Loucy (cell line): ENCODE measurements around the gene FAT1.
"Not testable (repeated sequence)": the region's sequence is repeated elsewhere in the genome, so short reads cannot be mapped to it uniquely, and the experiment has no call there.

Source experiments
- H2AFZ ChIP-seq: fragments of 200-600 bp; sonication (generic); 2 replicates; pipeline ENCODE4 v1.6.0; 2016; ENCODE audit warnings: antibody characterized with exemption, mild to moderate bottlenecking, low read length, moderate library complexity
- H3F3A ChIP-seq: fragments of 200-600 bp; 2 replicates; pipeline ENCODE4 v1.6.0; 2016; ENCODE audit warnings: antibody characterized with exemption, low read depth, mild to moderate bottlenecking
- H3K27me3 ChIP-seq: fragments of 200-600 bp; sonication (generic); 2 replicates; pipeline ENCODE4 v1.6.1; 2014; ENCODE audit warnings: low read length, mild to moderate bottlenecking; ENCODE audit not compliant: insufficient read depth, poor library complexity, severe bottlenecking
- H3K36me3 ChIP-seq: fragments of 200-600 bp; sonication (generic); 2 replicates; pipeline ENCODE4 v1.6.1; 2016; ENCODE audit warnings: low read length; ENCODE audit not compliant: insufficient read depth
- H3K4me1 ChIP-seq: fragments of 200-600 bp; sonication (generic); 2 replicates; pipeline ENCODE4 v1.5.1; 2014; ENCODE audit warnings: low read length, mild to moderate bottlenecking; ENCODE audit not compliant: insufficient read depth, poor library complexity, severe bottlenecking
- H3K4me2 ChIP-seq: fragments of 200-600 bp; sonication (generic); 2 replicates; pipeline ENCODE4 v1.6.0; 2014; ENCODE audit warnings: antibody characterized with exemption, low read length, low read depth, mild to moderate bottlenecking; ENCODE audit not compliant: poor library complexity, severe bottlenecking
- H3K4me3 ChIP-seq: fragments of 200-600 bp; sonication (generic); 2 replicates; pipeline ENCODE4 v1.5.1; 2014; ENCODE audit warnings: low read length, mild to moderate bottlenecking, mixed read lengths; ENCODE audit not compliant: poor library complexity, severe bottlenecking
- H3K79me2 ChIP-seq: fragments of 200-600 bp; sonication (generic); 2 replicates; pipeline ENCODE4 v1.6.1; 2014; ENCODE audit warnings: low read length; ENCODE audit not compliant: insufficient read depth
- H3K9ac ChIP-seq: fragments of 200-600 bp; sonication (generic); 2 replicates; pipeline ENCODE4 v1.6.0; 2014; ENCODE audit warnings: mild to moderate bottlenecking, low read depth, low read length, moderate library complexity; ENCODE audit not compliant: poor library complexity, severe bottlenecking
- H3K9me2 ChIP-seq: fragments of 200-600 bp; sonication (generic); replicated peaks from 2 replicates; pipeline ENCODE4 v1.6.1; 2016; ENCODE audit warnings: low read depth, low read length, mixed read lengths
- H3K9me3 ChIP-seq: fragments of 200-600 bp; sonication (generic); 2 replicates; pipeline ENCODE4 v1.6.1; 2014; ENCODE audit warnings: mild to moderate bottlenecking, antibody characterized with exemption, low read length, low read depth; ENCODE audit not compliant: insufficient read depth
- H4K20me1 ChIP-seq: fragments of 200-600 bp; sonication (generic); 2 replicates; pipeline ENCODE4 v1.6.0; 2014; ENCODE audit warnings: antibody characterized with exemption, low read length, mild to moderate bottlenecking; ENCODE audit not compliant: insufficient read depth, poor library complexity, severe bottlenecking
- EZH2phosphoT487 ChIP-seq: fragments of 200-600 bp; IDR thresholded peaks from 2 replicates; pipeline ENCODE4 v1.6.1; 2018; ENCODE audit warnings: antibody characterized with exemption, mild to moderate bottlenecking, moderate library complexity, borderline replicate concordance
- TF ChIP-seq, protein P1 (sequence below): fragments of 200-600 bp; sonication (generic); conservative IDR thresholded peaks from 2 replicates; pipeline ENCODE4 v1.5.1; 2014; ENCODE audit warnings: mild to moderate bottlenecking, antibody characterized with exemption, low read length

Gene FAT1

DNA sequence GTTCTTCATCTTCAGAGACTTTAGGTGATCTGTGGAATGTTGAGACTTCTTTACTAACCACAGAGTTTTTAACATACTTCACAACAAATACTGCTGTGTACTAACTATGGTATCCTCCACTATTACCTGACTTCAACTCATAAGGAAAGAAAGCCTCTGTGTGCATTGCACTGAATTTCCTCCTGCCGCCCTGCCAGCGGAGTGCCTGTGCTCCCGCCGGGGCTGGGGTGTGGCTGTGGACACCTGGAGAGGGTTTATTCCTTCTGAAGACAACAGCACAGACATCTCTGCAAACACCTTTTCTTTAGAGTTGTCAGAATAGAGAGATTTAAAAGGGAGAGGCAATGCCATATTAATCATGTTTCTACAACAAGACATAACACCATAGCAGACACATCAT is 63.3 kb downstream of the FAT1 start:
- no peak overlapping the region for H2AFZ ChIP-seq
- H4K20me1 ChIP-seq, result no peaks in the 10 kb centered on the region
- no peak for TF ChIP-seq EZH2phosphoT487
- TF ChIP-seq, protein P1, sequence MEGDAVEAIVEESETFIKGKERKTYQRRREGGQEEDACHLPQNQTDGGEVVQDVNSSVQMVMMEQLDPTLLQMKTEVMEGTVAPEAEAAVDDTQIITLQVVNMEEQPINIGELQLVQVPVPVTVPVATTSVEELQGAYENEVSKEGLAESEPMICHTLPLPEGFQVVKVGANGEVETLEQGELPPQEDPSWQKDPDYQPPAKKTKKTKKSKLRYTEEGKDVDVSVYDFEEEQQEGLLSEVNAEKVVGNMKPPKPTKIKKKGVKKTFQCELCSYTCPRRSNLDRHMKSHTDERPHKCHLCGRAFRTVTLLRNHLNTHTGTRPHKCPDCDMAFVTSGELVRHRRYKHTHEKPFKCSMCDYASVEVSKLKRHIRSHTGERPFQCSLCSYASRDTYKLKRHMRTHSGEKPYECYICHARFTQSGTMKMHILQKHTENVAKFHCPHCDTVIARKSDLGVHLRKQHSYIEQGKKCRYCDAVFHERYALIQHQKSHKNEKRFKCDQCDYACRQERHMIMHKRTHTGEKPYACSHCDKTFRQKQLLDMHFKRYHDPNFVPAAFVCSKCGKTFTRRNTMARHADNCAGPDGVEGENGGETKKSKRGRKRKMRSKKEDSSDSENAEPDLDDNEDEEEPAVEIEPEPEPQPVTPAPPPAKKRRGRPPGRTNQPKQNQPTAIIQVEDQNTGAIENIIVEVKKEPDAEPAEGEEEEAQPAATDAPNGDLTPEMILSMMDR, result no peak
- no peak overlapping the region for H3K9ac ChIP-seq
- H3F3A ChIP-seq, result no peaks in the 10 kb centered on the region
- H3K4me2 ChIP-seq, result no peak overlapping the region
- no peaks in the 10 kb centered on the region for H3K79me2 ChIP-seq
- no peaks in the 10 kb centered on the region for H3K4me1 ChIP-seq
- H3K4me3 ChIP-seq, result no peak overlapping the region
- no peaks in the 10 kb centered on the region for H3K27me3 ChIP-seq
- no peaks in the 10 kb centered on the region for H3K9me3 ChIP-seq
- H3K9me2 ChIP-seq, result no peaks in the 10 kb centered on the region
- no peaks in the 10 kb centered on the region for H3K36me3 ChIP-seq

DNA sequence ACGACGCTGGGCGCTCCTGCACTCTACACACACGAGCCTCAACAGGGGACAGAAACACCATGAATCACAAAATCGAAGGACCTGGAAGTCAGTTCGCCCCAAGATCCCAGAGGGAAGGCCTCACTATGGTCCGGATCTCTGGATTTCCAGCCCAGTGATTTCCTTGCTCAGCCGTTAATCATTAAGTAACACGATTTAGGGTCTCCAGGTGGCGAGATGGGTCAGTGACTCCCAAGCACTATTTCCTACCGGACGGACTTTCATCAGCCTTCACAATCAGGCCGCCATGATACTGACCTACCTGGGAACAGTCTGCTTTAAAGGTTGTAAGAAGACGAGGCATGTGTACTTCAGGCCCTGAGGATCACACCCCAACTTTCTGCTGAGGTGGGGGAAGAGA is 63.7 kb downstream of the FAT1 start:
- H3K79me2 ChIP-seq, result no peaks in the 10 kb centered on the region
- no peaks in the 10 kb centered on the region for H3K4me1 ChIP-seq
- H3K9me3 ChIP-seq, result no peaks in the 10 kb centered on the region
- TF ChIP-seq EZH2phosphoT487, result no peak
- TF ChIP-seq, protein P1, result no peak
- H3K9me2 ChIP-seq, result no peaks in the 10 kb centered on the region
- H3K4me2 ChIP-seq, result no peak overlapping the region
- no peaks in the 10 kb centered on the region for H4K20me1 ChIP-seq
- H3K36me3 ChIP-seq, result no peaks in the 10 kb centered on the region
- no peak overlapping the region for H2AFZ ChIP-seq
- H3K27me3 ChIP-seq, result no peaks in the 10 kb centered on the region
- no peak overlapping the region for H3K9ac ChIP-seq
- H3K4me3 ChIP-seq, result no peak overlapping the region
- H3F3A ChIP-seq, result no peaks in the 10 kb centered on the region

DNA sequence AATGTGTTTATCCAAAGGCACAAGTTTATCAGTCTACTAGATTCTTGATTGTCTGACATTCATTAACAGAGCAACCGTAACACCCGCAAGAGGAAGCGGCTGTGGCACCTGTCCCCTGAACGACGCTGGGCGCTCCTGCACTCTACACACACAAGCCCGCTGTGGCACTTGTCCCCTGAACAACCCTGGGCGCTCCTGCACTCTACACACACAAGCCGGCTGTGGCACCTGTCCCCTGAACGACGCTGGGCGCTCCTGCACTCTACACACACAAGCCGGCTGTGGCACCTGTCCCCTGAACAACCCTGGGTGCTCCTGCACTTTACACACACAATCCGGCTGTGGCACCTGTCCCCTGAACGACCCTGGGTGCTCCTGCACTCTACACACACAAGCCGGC is 64.2 kb downstream of the FAT1 start:
- H3K4me3 ChIP-seq, H3K79me2 ChIP-seq, H3K9ac ChIP-seq, H2AFZ ChIP-seq, H3K4me2 ChIP-seq, H3K9me3 ChIP-seq, H4K20me1 ChIP-seq, H3K4me1 ChIP-seq, H3F3A ChIP-seq, H3K27me3 ChIP-seq, H3K9me2 ChIP-seq, H3K36me3 ChIP-seq: not testable (repeated sequence)

DNA sequence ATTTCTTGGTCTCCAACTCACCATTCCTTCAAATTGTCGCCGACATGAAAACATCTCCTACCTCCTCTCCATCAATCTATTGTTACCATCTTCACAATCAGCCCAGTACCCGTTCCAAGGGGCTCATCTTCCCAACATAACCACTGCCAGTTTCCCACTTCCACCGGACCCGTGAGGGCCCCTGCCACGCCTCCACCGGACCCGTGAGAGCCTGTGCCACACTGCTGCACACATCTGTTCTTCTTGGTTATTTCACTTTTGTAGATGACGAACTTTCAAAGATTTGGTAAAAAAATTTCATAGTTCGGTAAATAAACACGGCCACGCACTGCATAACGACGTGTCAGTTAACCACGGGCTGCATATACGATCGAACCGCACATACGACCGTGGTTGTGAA is 65.0 kb downstream of the FAT1 start:
- H3K9me3 ChIP-seq, result no peaks in the 10 kb centered on the region
- no peaks in the 10 kb centered on the region for H3K27me3 ChIP-seq
- TF ChIP-seq, protein P1, result no peak
- no peak for TF ChIP-seq EZH2phosphoT487
- H3F3A ChIP-seq, result no peaks in the 10 kb centered on the region
- H3K9ac ChIP-seq, result no peak overlapping the region
- H2AFZ ChIP-seq, result no peak overlapping the region
- H3K79me2 ChIP-seq, result no peaks in the 10 kb centered on the region
- H3K4me1 ChIP-seq, result no peaks in the 10 kb centered on the region
- H4K20me1 ChIP-seq, result no peaks in the 10 kb centered on the region
- no peak overlapping the region for H3K4me3 ChIP-seq
- H3K4me2 ChIP-seq, result no peak overlapping the region
- H3K9me2 ChIP-seq, result no peaks in the 10 kb centered on the region
- no peaks in the 10 kb centered on the region for H3K36me3 ChIP-seq
